ENCODE measurements around the gene KCNK16.
"Not testable (repeated sequence)": the region's sequence is repeated elsewhere in the genome, so short reads cannot be mapped to it uniquely, and the experiment has no call there.

Gene KCNK16

DNA sequence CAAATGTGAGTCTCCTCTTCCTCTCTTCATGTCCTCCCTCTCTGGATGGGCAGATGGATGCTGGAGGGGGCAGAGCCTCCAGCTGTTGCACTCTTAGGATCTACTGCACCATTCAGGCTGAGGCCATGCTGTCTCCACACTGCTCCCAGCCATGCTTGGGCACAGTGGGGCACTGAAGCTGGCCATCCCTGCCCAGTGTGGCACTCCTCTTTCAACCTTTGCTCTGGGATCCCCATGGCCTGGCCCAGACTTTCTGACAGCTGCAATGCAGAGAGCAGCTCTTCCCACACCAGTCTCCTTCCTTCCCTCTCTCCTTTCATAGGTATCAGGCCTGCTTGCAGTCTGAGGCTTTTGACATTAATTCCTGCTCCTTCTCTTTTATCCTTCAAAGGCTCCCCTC lies 17.6 kb downstream of the KCNK16 start:
- no peak for DNase-seq

GRCh38 chr6:39303425-39304153 lies 18.9 kb downstream of the KCNK16 start:
- no peak for DNase-seq

- DNase-seq: peak; percentile 88
Measured at GRCh38 chr6:39302669-39303424, 19.7 kb downstream of the KCNK16 start.

DNA sequence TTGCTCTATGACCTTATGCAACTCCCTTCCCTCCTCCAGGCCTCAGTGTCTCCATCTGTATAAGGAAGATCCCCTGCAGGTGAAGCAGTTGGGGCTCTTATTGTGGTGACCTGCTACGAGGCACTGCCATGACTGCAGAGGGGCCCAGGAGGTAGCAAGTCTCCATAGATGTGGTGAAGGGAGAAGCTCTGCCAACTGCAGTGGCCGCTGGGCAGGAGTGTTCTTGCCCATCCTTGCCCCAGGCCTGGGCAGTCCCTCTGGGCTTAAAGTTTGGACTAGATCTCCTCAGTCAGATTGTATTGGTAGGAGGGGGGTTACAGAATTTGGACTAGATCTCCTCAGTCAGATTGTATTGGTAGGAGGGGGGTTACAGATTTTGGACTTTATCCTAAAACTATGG lies 20.5 kb downstream of the KCNK16 start:
- DNase-seq: no peak

GRCh38 chr6:39301606-39302005 lies 20.9 kb downstream of the KCNK16 start:
- no peak for DNase-seq

DNA sequence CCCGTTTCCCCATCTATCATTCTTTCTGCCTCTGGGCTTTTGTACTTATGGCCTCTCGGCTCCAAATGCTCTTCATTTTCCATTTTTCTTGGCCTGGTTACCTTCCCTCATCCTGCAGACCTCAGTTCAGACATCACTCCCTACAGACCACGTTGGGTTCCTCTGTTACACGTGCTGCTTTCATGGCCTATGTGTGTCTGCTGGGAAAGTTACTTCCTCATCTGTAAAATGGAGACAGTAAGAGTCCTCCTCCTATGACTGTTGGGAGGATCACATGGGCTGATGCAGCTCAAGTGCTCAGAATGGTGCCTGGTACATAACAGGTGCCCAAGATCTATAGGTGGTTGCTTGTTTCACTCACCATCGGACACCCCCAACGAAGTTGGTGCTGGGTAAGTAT lies 21.8 kb downstream of the KCNK16 start:
- no peak for DNase-seq

- DNase-seq: no peak
Measured at GRCh38 chr6:39298061-39298460, 24.4 kb downstream of the KCNK16 start.

- no peak for DNase-seq
Measured at GRCh38 chr6:39296745-39297640, 25.5 kb downstream of the KCNK16 start.

- no peak for DNase-seq
Measured at GRCh38 chr6:39295611-39296011, 26.9 kb downstream of the KCNK16 start.

DNA sequence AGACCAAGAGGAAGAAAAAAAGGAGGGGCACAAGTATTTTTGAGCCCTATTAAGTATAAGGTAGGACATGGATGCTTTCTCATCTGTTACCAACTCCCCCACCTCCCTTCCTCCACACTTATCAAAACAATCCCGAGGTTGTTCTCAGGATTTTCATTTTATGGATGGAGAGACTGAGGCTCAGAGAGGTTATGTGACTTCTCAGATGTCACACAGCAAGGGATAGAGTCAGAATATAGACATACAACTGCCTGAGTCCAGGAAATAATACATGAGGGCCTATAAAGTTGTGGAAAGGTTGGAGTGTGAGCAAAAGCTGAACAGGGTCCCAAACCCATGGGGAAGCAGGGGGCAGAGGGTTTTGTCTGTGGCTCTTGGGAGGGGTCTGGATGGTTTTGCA lies 27.6 kb downstream of the KCNK16 start:
- no peak for DNase-seq

DNA sequence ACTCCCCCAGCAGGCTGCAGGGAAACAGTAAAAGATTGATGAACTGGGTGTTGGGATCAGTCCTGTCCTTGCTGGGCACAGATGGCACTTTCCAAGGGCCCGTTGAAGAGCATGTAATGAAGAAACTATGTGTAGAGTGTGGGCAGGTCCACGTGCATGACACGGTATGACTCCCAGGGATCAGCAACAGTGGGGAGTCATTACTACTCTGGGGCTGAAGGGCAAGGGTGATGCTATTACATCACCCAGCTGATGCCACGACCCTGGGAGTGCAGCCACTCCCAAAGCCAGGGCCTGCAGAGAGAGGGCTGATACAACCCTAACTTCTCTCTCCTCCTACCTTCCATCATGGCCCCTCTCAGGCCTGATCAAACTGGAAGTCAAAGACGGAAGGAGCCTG lies 28.4 kb downstream of the KCNK16 start:
- DNase-seq: no peak

DNA sequence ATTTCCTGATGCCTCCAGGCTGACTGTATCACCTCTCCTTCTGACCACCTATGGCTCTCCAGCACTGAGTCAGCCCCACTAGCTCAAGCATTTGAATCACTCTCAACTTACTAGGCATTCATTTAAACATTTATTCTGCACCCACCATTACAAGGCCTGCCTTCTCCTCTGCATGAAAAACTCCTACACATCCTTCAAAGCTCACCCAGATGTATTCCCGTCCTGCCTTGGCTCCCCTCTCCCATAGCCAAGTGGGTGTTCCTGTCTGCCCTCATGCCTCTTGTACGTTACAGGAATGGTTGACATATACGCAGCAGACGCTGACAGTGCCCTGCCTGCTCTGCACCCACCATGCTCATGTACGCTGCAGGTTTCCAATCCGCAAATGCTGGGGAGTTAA lies 29.9 kb downstream of the KCNK16 start:
- no peak for DNase-seq

DNA sequence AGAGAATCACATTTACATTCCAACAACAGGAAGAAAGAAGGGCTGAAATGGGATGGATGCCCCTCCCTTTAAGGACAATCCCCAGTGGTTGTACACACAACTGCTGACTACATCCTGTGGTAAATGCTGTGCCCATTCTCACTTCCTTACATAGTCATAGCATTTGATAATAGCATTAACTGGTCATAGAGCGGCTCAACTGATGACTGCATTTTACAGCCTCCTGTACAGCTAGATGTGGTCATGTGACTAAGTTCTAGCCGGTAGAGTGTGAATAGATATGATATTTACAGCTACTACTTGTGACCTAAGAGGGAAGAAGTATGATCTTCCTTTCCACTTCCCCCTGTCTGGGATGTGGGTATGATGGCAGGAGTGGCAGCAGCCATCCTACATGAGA lies 33.0 kb downstream of the KCNK16 start:
- DNase-seq: peak; percentile 8

DNA sequence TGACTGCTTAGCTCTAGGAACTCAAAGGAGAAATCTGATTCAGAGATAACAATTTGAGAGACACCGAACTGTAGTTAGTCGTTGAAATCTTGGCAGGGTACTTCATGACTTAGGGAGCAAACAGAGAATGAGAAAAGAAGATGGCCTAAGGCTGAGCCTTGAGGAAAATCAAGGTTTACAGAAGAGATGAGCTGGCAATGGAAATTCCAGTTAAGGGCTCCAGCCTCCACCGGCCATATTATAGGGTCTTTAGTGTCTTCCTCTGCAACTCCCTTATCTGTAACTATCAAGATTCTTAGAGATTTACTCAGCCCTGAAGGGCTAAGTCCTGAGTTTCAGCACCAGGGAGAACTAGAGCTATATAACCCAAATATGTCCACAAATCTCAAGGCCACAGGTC lies 34.9 kb downstream of the KCNK16 start:
- DNase-seq: no peak

- not testable (repeated sequence) for DNase-seq
Measured at GRCh38 chr6:39286596-39286995, 35.9 kb downstream of the KCNK16 start.

GRCh38 chr6:39282774-39283173 lies 39.7 kb downstream of the KCNK16 start:
- DNase-seq: no peak

GRCh38 chr6:39281312-39281980 lies 41.1 kb downstream of the KCNK16 start:
- DNase-seq: no peak

DNA sequence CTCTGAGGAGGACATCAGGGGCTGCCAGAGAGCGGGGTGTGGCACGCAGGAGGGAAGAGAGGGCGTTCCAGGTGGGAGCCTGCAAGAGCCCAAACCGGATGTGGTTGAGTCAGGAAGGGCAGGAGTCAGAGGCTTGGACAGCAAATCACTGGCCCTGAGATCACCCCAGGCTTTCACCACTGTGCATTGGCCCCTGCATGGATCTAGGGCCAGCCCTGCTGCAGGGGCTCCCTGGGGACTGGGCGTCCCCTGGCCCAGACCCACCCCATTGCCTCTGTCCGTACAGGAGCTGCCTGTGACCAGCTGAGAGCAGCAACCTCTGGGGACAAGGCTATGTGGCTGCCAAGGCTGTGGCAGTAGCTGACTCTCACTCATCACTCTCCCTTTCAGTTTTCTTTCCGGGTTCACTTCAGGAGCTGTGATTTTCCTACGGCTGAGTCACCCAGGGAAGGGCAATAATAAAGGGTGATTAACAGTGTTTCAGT lies 42.2 kb downstream of the KCNK16 start:
- no peak for DNase-seq

- no peak for DNase-seq
Measured at GRCh38 chr6:39279539-39279938, 43.0 kb downstream of the KCNK16 start.

- no peak for DNase-seq
Measured at GRCh38 chr6:39276379-39276995, 46.0 kb downstream of the KCNK16 start.

GRCh38 chr6:39274903-39275302 lies 47.6 kb downstream of the KCNK16 start:
- no peak for DNase-seq

DNA sequence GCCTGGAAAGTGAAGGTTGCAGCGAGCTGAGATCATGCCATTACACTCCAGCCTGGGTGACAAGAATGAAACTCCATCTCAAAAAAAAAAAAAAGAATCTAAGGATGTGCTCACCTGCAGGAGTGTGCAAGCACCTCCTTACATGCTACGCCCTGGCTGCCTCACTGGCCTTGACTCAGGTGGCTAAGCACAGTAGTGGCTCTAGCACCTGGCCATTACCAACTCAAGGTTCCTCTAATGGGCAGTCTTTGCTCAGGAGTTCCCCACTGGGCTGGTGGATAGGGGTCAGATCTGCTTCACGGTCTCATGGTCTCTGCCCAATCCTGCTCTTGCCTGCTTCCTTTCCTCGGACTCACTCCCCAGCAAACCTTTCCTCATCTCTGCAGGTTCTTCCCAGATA lies 48.0 kb downstream of the KCNK16 start:
- DNase-seq: no peak
